Measurements from ENCODE around the gene STIMATE.

- TF ChIP-seq, protein P1, sequence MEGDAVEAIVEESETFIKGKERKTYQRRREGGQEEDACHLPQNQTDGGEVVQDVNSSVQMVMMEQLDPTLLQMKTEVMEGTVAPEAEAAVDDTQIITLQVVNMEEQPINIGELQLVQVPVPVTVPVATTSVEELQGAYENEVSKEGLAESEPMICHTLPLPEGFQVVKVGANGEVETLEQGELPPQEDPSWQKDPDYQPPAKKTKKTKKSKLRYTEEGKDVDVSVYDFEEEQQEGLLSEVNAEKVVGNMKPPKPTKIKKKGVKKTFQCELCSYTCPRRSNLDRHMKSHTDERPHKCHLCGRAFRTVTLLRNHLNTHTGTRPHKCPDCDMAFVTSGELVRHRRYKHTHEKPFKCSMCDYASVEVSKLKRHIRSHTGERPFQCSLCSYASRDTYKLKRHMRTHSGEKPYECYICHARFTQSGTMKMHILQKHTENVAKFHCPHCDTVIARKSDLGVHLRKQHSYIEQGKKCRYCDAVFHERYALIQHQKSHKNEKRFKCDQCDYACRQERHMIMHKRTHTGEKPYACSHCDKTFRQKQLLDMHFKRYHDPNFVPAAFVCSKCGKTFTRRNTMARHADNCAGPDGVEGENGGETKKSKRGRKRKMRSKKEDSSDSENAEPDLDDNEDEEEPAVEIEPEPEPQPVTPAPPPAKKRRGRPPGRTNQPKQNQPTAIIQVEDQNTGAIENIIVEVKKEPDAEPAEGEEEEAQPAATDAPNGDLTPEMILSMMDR (tag by site-specific recombination; IDR thresholded peaks at IDR 0.05) = no peak
- TF ChIP-seq, protein P2, sequence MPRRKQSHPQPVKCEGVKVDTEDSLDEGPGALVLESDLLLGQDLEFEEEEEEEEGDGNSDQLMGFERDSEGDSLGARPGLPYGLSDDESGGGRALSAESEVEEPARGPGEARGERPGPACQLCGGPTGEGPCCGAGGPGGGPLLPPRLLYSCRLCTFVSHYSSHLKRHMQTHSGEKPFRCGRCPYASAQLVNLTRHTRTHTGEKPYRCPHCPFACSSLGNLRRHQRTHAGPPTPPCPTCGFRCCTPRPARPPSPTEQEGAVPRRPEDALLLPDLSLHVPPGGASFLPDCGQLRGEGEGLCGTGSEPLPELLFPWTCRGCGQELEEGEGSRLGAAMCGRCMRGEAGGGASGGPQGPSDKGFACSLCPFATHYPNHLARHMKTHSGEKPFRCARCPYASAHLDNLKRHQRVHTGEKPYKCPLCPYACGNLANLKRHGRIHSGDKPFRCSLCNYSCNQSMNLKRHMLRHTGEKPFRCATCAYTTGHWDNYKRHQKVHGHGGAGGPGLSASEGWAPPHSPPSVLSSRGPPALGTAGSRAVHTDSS (tag by site-specific recombination; IDR thresholded peaks at IDR 0.05) = no peak
- TF ChIP-seq ZNF747 (tag by site-specific recombination; IDR thresholded peaks at IDR 0.05) = no peak
- TF ChIP-seq, protein P3, sequence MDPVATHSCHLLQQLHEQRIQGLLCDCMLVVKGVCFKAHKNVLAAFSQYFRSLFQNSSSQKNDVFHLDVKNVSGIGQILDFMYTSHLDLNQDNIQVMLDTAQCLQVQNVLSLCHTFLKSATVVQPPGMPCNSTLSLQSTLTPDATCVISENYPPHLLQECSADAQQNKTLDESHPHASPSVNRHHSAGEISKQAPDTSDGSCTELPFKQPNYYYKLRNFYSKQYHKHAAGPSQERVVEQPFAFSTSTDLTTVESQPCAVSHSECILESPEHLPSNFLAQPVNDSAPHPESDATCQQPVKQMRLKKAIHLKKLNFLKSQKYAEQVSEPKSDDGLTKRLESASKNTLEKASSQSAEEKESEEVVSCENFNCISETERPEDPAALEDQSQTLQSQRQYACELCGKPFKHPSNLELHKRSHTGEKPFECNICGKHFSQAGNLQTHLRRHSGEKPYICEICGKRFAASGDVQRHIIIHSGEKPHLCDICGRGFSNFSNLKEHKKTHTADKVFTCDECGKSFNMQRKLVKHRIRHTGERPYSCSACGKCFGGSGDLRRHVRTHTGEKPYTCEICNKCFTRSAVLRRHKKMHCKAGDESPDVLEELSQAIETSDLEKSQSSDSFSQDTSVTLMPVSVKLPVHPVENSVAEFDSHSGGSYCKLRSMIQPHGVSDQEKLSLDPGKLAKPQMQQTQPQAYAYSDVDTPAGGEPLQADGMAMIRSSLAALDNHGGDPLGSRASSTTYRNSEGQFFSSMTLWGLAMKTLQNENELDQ (tag by site-specific recombination; IDR thresholded peaks at IDR 0.05; ENCODE audit: low read depth) = no peak
Measured at GRCh38 chr3:52892625-52893311, 4.6 kb downstream of the STIMATE start.

Data from HEK293 (cell line).